HCT116 (cell line): Measurements from ENCODE around the gene ALDH16A1. TPM values are rescaled to one million over a fixed set of nuclear protein-coding genes. Genes with fewer than 3 reads are reported as not detected.

Experiments
- ATAC-seq: fragments of 200-7000 bp; cut with Tn5 transposase; 2 replicates; pipeline ENCODE4 v1.9.1; 2020; ENCODE audit warnings: mild to moderate bottlenecking, moderate library complexity
- BruUV-seq: library from RNA; stranded (reverse); fragments of 400-500 nt; replicated peaks from 2 replicates; lab custom pipeline; 2021; lab: Mats Ljungman, UMichigan
- CTCF ChIA-PET: fragments of 300-600 bp; sonication (Branson Sonifier 250); formaldehyde crosslinking; loops from one replicate; lab custom pipeline; 2021; ENCODE audit warnings: antibody characterized with exemption; lab: Charles Lee
- POLR2A ChIA-PET: fragments of 300-600, 350-600 bp; sonication (Branson Sonifier 250); formaldehyde crosslinking; loops from one replicate; lab custom pipeline; 2021; ENCODE audit warnings: antibody characterized with exemption; lab: Charles Lee
- RAD21 ChIA-PET, 2 experiments: fragments of 300-600 bp; sonication (Branson Sonifier 250); formaldehyde crosslinking; loops; one replicate each; lab custom pipeline; 2023; ENCODE audit warnings: low total read pairs in 2 of 2; ENCODE audit not compliant: uncharacterized antibody in 2 of 2, unreplicated experiment in 2 of 2, low non-redundant PET in 1 of 2; lab: Charles Lee
- DNase-seq: peaks from one replicate; pipeline ENCODE4 v3.0.0-alpha.2; 2010; ENCODE audit warnings: low read depth, low spot score
- H2AFZ ChIP-seq: fragments of 200-600 bp; shearing (Covaris generic), sonication (generic); 2 replicates; pipeline ENCODE4 v1.6.1; 2017; ENCODE audit warnings: low read depth, mixed run types, mixed read lengths, antibody characterized with exemption, low read length; ENCODE audit not compliant: poor library complexity, severe bottlenecking
- H3K27ac ChIP-seq: 2 replicates; pipeline ENCODE4 v1.5.1; 2012; ENCODE audit warnings: low read depth, low read length
- H3K27me3 ChIP-seq: fragments of 200-600 bp; sonication (generic); 2 replicates; pipeline ENCODE4 v1.6.1; 2016; ENCODE audit warnings: mixed run types, low read length, mixed read lengths; ENCODE audit not compliant: insufficient read depth
- H3K36me3 ChIP-seq, 2 experiments: fragments of 200-500 bp in 1 of 2; fragments of 200-600 bp in 1 of 2; sonication (Bioruptor generic) in 1 of 2; sonication (generic) in 1 of 2; 2 replicates each; pipeline versions ENCODE4 v1.5.1 to v1.6.1; 2014 to 2016; ENCODE audit warnings: low read length in 2 of 2, inconsistent platforms in 1 of 2, mixed read lengths in 1 of 2, mixed run types in 1 of 2; ENCODE audit not compliant: insufficient read depth in 2 of 2, control insufficient read depth in 1 of 2
- H3K4me1 ChIP-seq, 2 experiments: fragments of 200-600 bp in 1 of 2; sonication (generic) in 1 of 2; 2 replicates each; pipeline versions ENCODE4 v1.5.1 to v1.6.1; 2012 to 2017; ENCODE audit warnings: low read length in 2 of 2, inconsistent platforms in 1 of 2, mild to moderate bottlenecking in 1 of 2, mixed read lengths in 1 of 2, mixed run types in 1 of 2, moderate library complexity in 1 of 2; ENCODE audit not compliant: insufficient read depth in 2 of 2, control insufficient read depth in 1 of 2
- H3K4me2 ChIP-seq: fragments of 200-600 bp; sonication (generic); 2 replicates; pipeline ENCODE4 v1.6.1; 2017; ENCODE audit warnings: mixed run types, low read length, mixed read lengths
- H3K4me3 ChIP-seq, 2 experiments: fragments of 200-600 bp in 1 of 2; sonication (generic) in 1 of 2; replicated peaks in 1 of 2; 2 replicates each; pipeline ENCODE4 v1.5.1; 2011 to 2016; ENCODE audit warnings: low read length in 2 of 2, control low read depth in 1 of 2, low read depth in 1 of 2, mild to moderate bottlenecking in 1 of 2, mixed read lengths in 1 of 2, mixed run types in 1 of 2
- H3K79me2 ChIP-seq: fragments of 200-600 bp; sonication (generic); 2 replicates; pipeline ENCODE4 v1.6.1; 2017; ENCODE audit warnings: mild to moderate bottlenecking, mixed run types, low read length, moderate library complexity, mixed read lengths; ENCODE audit not compliant: insufficient read depth
- H3K9ac ChIP-seq: fragments of 200-600 bp; sonication (generic); 2 replicates; pipeline ENCODE4 v1.6.1; 2016; ENCODE audit warnings: low read length, mixed read lengths
- H3K9me2 ChIP-seq: fragments of 200-600 bp; sonication (generic), shearing (Covaris generic); 2 replicates; pipeline ENCODE4 v1.6.1; 2017; ENCODE audit warnings: mixed run types, mild to moderate bottlenecking, moderate library complexity; ENCODE audit not compliant: insufficient read depth
- H3K9me3 ChIP-seq, 2 experiments: fragments of 200-500 bp in 1 of 2; fragments of 200-600 bp in 1 of 2; sonication (Bioruptor generic) in 1 of 2; sonication (generic) in 1 of 2; 2 replicates each; pipeline ENCODE4 v1.6.1; 2014 to 2017; ENCODE audit warnings: low read length in 2 of 2, mixed read lengths in 2 of 2, inconsistent platforms in 1 of 2, low read depth in 1 of 2, mild to moderate bottlenecking in 1 of 2, mixed run types in 1 of 2, moderate library complexity in 1 of 2; ENCODE audit not compliant: control insufficient read depth in 1 of 2, insufficient read depth in 1 of 2
- H4K20me1 ChIP-seq: fragments of 200-600 bp; sonication (generic), shearing (Covaris generic); 2 replicates; pipeline ENCODE4 v1.6.1; 2017; ENCODE audit warnings: mixed run types, mild to moderate bottlenecking, moderate library complexity; ENCODE audit not compliant: insufficient read depth
- CEBPB ChIP-seq: IDR thresholded peaks from 2 replicates; pipeline ENCODE4 v1.6.1; 2012; ENCODE audit warnings: low read depth
- EGR1 ChIP-seq: IDR thresholded peaks from 2 replicates; pipeline ENCODE4 v1.6.1; 2012; ENCODE audit warnings: low read depth
- EZH2 ChIP-seq: fragments of 200-600 bp; sonication (generic); IDR thresholded peaks from 2 replicates; pipeline ENCODE4 v1.6.1; 2017; ENCODE audit warnings: antibody characterized with exemption, mixed run types
- EZH2phosphoT487 ChIP-seq: fragments of 200-600 bp; IDR thresholded peaks from 2 replicates; pipeline ENCODE4 v1.6.1; 2018; ENCODE audit warnings: antibody characterized with exemption, borderline replicate concordance
- FOSL1 ChIP-seq: IDR thresholded peaks from 2 replicates; pipeline ENCODE4 v1.6.1; 2012; ENCODE audit warnings: low read depth
- POLR2A ChIP-seq: IDR thresholded peaks from 2 replicates; pipeline ENCODE4 v1.7.0; 2011; ENCODE audit warnings: borderline replicate concordance; ENCODE audit not compliant: insufficient read depth, insufficient read length; ENCODE audit errors: extremely low read depth
- POLR2AphosphoS5 ChIP-seq: IDR thresholded peaks from 2 replicates; pipeline ENCODE4 v1.6.1; 2011; ENCODE audit warnings: mild to moderate bottlenecking, low read depth, low read length, moderate library complexity
- RAD21 ChIP-seq: IDR thresholded peaks from 2 replicates; pipeline ENCODE4 v1.6.1; 2012; ENCODE audit warnings: low read depth, mild to moderate bottlenecking
- SP1 ChIP-seq: IDR thresholded peaks from 2 replicates; pipeline ENCODE4 v1.6.1; 2012; ENCODE audit warnings: low read depth
- ZBTB33 ChIP-seq: IDR thresholded peaks from 2 replicates; pipeline ENCODE4 v1.6.1; 2011; ENCODE audit warnings: mild to moderate bottlenecking, low read length, moderate library complexity; ENCODE audit not compliant: insufficient replicate concordance; ENCODE audit errors: extremely low read depth
- intact Hi-C: fragments of 100-400 bp; cut with micrococcal nuclease; formaldehyde crosslinking; loops from 2 replicates; pipeline ENCODE4 v1.10.0; 2022
- total RNA-seq: library from RNA; stranded (reverse); gene quantifications from one replicate; pipeline ENCODE4 v1.2.1, GENCODE V29; 2021; ENCODE audit not compliant: unreplicated experiment
- TF ChIP-seq, protein P1 (sequence below): IDR thresholded peaks from 2 replicates; pipeline ENCODE4 v1.6.1; 2012

ALDH16A1 gene
- total RNA-seq, 1 experiment from 2014 or later, result 22.8 TPM

- Histone ChIP-seq H3K9me3 (no peaks in the 10 kb centered on the region), H3K4me3 (no peak overlapping the region), H3K9ac (no peak overlapping the region), H3K4me1 (peaks cover 6 to 10% of the 10 kb centered on the region in 2 experiments; a peak in 2 of 4 replicates), H3K27me3 (no peaks in the 10 kb centered on the region), H3K27ac (no peak overlapping the region), H3K36me3 (no peaks in the 10 kb centered on the region), H3K4me2 (no peak overlapping the region), H3K79me2 (peaks cover 16% of the 10 kb centered on the region), H2AFZ (no peak overlapping the region), H4K20me1 (no peaks in the 10 kb centered on the region), H3K9me2 (no peaks in the 10 kb centered on the region)
- RAD21 ChIA-PET, result no interaction called here
- POLR2A ChIA-PET, result no interaction called here
- CTCF ChIA-PET, result no interaction called here
- TF ChIP-seq POLR2AphosphoS5 (no peak), EGR1 (no peak), ZBTB33 (no peak), POLR2A (no peak), CEBPB (no peak), EZH2 (no peak), EZH2phosphoT487 (no peak), RAD21 (no peak), FOSL1 (no peak), SP1 (no peak)
- TF ChIP-seq, protein P1, sequence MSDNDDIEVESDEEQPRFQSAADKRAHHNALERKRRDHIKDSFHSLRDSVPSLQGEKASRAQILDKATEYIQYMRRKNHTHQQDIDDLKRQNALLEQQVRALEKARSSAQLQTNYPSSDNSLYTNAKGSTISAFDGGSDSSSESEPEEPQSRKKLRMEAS, result no peak
- no TSS peak for BruUV-seq
- no peak for ATAC-seq
- DNase-seq, result no peak
- intact Hi-C loops, result no loop called here
These were observed 5.5 kb downstream of the ALDH16A1 start for GRCh38 chr19:49458567-49458903.
